GM19452 (cell line): Measurements from ENCODE around the gene DAGLB.
"Not testable (repeated sequence)": the region's sequence is repeated elsewhere in the genome, so short reads cannot be mapped to it uniquely, and the experiment has no call there.

ENCODE experiments used
- ATAC-seq: cut with Tn5 transposase; IDR thresholded peaks from one replicate; pipeline ENCODE4 v1.9.1; 2021; ENCODE audit not compliant: unreplicated experiment

DAGLB gene

DNA sequence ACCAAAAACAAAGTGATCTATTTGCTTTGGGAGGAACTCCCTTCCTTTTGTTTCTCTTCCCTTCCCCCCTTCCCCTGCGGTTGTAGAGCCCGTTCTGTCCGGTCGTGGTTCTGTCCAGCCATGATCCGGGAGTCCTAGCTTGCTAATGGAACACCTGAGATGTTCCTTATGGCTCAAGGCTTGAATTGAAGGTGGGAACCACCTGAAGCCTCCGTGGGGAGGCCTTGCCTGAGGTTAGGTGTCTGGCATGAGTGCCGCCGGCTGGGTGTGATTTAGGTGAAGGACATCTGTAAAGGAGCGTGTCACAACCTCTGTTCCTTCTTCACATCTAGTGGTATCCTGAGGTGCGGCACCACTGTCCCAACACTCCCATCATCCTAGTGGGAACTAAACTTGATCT is 46.2 kb downstream of the DAGLB start:
- ATAC-seq = no peak

DNA sequence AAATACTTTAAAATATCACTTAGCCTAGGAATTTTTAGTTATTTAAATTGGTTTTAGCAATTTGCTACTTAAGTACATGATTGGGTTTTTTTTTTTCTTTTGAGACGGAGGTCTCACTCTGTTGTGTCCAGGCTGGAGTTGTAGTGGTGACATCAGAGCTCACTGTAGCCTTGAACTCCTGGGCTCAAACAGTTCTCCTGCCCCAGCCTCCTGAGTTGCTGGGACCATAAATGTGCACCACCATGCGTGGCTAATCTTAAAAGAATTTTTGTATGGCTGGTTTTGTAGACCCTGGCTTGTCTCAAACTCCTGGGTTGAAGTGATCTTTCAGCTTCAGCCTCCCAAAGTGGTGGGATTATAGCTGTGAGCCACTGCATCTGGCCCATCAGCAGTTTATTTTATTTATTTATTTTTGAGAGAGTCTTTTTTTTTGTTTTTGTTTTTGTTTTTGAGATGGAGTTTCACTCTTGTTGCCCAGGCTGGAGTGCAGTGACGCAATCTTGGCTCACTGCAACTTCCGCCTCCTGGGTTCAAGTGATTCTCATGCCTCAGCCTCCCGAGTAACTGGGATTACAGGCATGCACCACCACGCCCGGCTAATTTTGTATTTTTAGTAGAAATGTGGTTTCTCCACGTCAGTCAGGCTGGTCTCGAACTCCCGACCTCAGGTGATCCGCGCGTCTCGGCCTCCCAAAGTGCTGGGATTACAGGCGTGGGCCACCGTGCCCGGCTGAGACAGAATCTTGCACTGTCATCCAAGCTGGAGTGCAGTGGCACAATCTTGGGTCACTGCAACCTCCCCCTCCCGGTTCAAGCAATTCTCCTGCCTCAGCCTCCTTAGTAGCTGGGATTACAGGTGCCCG is 47.3 kb downstream of the DAGLB start:
- not testable (repeated sequence) for ATAC-seq

DNA sequence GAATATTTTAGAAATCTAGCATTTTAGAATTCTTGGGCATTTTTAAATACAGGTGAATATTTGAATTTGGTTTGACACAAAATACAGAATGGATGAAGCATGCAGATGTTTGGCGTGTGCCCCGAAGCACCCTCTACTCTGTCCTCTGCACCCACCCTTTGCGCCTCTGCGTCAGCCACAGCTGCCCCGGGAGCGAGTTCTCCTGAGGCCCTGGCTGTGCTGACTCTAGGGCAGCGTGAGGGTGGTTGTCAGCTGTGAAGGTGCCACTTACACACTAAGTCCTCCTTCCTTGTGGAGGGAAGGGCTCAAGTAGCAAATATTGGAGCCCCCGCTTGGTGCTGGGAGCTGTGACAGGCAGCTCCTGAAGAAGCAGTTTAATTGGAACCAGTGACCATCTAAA is 48.4 kb downstream of the DAGLB start:
- ATAC-seq = no peak

DNA sequence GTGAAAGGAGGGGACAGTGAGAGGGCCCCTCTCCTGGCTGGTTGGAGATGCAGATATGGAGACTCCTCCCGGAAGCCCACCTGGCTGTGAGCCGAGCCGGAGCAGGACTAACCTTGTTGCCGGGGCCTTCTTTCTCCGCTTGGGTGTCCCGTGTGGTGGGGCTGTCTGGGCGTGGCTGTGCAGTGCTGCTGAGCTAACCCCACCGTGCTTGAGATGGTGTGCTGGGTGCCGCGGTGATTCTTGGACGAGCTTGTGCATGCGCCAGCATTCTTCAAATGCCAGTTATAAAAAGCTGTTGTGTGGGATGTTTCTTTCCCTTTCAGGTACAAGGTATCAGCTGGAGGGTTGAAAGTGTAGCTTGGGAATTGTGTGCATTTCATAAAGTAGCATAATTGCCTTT is 48.8 kb downstream of the DAGLB start:
- no peak for ATAC-seq

DNA sequence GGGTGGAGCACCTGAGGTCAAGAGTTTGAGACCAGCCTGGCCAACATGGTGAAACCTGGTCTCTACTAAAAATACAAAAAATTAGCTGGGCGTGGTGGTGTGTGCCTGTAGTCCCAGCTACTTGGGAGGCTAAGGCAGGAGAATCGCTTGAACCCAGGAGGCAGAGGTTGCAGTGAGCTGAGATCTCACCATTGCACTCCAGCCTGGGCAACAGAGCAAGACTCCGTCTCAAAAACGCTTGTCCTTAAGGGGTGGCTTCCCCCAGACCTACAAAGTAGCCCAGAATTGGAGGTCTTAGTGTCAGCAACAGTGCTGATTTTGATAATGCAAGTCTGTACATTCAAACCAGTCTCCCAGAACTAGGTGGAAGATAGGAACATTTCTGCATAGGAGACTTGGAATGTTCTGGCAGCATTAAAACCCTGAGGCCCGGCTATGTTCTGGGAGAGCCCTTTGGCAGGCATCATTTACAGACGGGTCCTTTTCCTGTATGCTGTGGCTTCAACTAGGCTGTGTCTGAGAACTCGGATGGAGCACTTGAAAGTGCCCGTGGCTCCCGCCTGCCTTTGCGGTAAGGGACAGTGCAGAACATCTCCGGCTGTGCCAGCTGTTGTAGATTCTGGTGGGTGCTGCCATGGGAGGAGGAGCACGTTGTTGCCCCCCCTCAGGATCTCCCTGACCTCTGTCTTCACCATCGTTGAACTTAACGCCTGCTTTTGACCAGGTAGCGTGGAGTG is 49.8 kb downstream of the DAGLB start:
- ATAC-seq = not testable (repeated sequence)

DNA sequence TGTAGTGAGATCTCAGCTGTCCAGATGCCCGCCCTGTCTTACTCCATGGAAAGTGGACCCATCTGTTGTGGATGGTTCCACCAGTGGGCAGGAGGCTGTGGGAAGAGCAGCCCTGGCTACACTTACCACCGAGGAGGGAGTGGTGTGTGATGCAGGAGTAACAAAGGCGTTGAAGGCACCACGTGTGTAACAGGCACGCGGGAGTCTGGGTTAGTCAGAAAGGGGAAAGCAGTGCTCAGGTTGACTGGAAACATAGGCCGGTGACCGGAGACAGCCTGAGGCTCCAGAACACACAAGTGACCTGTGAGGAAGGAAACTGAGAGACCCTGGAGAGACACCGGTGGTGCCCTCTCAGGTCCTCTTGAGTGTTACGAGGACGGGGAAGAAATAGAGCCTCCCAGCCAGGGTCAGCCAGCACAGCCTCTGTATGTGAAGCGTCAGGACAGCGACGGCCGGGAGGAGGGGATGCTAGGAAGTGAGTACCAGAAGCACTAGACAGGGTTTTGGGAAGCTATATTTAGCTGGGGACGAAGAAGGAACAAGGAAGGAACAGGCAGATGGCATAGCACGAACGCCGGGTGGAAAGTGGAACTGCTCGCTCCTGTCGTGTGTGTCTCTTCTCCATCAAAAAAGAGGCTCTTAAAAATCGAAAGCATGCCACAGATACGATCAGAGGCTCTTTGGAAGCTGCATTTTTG is 51.7 kb downstream of the DAGLB start:
- ATAC-seq = no peak

GRCh38 chr7:6394114-6394513 is 53.6 kb downstream of the DAGLB start:
- ATAC-seq = no peak

- no peak for ATAC-seq
These were observed 54.1 kb downstream of the DAGLB start for GRCh38 chr7:6393667-6394056.

DNA sequence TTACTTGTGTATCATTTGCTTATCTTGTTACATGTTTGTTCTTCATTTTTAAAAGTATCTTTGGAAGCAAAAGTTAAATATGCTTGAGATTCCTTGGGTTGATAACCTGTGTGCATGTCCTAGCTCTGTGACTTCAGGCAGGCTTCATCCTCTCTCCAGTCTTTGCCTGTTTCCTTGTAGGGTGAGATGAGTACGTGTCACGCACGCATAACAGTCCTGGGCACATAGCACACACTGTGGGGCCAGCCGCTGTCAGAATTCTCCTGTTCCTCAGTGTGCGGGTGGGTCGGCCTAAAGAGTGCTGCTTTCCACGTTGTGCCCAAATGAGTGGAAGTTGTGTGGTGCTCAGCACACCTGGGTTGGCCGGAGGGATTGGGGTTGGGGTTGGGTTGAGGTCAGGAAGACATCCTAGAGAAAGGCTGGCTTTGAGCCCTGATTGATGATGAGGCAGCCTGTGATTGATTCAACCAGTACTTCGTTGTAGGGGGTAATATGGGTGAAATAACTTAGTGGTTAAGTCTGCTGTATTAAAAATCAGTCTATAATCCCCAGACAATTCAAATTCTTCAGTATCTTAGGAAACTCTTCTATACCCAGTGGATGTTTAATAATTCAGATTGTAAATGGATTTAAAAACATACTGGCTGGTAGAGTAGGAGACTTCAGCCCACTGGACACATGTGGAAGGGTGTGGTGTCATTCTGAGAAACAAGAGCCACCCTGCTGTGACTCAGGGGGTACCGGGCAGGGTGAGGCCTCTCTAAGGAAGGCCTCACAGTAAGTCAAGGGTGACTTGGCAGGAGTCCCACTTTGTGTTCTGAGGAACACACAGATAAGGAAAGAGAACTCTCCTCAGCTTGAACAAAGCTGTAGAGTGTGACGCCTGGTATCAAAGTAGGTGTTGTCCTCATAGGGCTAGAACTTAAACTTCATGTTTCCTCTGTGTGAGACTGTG is 54.8 kb downstream of the DAGLB start:
- no peak for ATAC-seq

- ATAC-seq = no peak
These were observed 58.0 kb downstream of the DAGLB start for GRCh38 chr7:6389728-6390127.

- no peak for ATAC-seq
These were observed 59.9 kb downstream of the DAGLB start for GRCh38 chr7:6387734-6388294.

GRCh38 chr7:6386779-6387178 is 61.0 kb downstream of the DAGLB start:
- no peak for ATAC-seq

- ATAC-seq = no peak
These were observed 61.7 kb downstream of the DAGLB start for GRCh38 chr7:6385909-6386560.

GRCh38 chr7:6385110-6385781 is 62.5 kb downstream of the DAGLB start:
- no peak for ATAC-seq

DNA sequence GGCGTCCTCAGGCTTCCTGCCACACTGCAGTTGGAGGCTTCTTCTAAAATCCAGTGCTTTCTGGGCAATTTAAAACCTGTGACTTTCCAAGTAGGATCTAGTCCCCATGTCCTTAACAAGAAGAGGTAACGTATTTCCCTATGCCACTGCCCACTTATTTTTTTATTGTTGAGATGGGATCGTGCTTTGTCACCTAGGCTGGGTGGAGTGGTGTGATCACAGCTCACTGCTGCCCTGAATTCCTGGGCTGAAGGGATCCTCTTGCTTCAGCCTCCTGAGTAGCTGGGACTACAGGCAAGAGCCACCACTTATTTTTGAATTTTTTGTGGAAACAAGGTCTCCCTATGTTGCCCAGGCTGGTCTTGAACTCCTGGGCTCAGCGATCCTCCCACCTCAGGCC is 63.4 kb downstream of the DAGLB start:
- no peak for ATAC-seq

GRCh38 chr7:6382817-6383216 is 64.9 kb downstream of the DAGLB start:
- ATAC-seq = no peak

- not testable (repeated sequence) for ATAC-seq
These were observed 65.9 kb downstream of the DAGLB start for GRCh38 chr7:6381846-6382245.

DNA sequence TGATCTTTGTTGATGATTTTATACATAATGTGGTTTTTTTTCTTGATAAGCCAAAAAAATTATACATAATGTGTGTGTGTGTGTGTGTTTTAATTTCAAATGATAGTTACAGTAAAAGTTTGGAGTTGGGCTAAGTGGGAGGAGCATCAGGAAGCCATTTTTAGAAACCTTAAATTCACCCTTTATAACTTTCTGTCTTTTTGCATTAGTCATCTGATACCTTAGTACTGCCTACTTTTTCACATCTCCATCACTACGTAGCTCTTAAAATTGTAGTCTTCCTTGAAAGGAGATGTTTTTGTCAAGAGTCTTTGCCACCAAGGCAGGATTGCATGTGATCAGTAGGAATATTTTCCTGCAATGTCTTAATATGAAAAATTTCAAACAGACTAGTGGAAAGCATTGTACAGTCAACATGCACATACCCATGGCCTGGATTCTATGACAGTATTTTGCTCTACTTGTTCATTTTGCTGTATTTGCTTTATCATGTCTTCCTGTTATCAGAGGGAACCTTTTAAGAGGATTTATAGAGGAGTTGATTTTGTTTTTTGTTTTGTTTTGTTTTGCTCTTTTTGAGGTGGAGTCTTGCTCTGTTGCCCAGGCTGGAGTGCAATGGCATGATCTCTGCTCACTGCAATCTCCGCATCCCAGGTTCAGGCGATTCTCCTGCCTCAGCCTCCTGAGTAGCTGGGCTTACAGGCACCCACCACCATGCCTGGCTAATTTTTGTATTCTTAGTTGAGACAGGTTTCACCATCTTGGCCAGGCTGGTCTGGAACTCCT is 67.3 kb downstream of the DAGLB start:
- no peak for ATAC-seq
